Lower leg skin (tissue), 4 donors: ENCODE results near the gene DCAF17. TPM values are rescaled to one million over a fixed set of nuclear protein-coding genes. Genes with fewer than 3 reads are reported as not detected.

Experiments
- DNase-seq, 2 donors: peaks; one replicate each; pipeline ENCODE4 v3.0.0-alpha.2; 2019; ENCODE audit warnings: low spot score in 2 of 2
- H3K4me3 ChIP-seq: fragments of 200-600 bp; sonication (generic); 2 replicates; pipeline ENCODE4 v1.5.1; 2017; ENCODE audit warnings: mild to moderate bottlenecking, low read depth; ENCODE audit not compliant: poor library complexity, severe bottlenecking
- POLR2A ChIP-seq, 2 donors: fragments of 450-650 bp; IDR thresholded peaks; one replicate each; pipeline ENCODE4 v1.6.1; 2016 to 2017; ENCODE audit warnings: antibody characterized with exemption in 2 of 2, mild to moderate bottlenecking in 1 of 2, moderate library complexity in 1 of 2
- WGBS, 2 donors: methylation state at CpG; one replicate each; pipeline ENCODE4 v1.1.5; 2018; 5-methylcytosine and 5-hydroxymethylcytosine counted together
- intact Hi-C: fragments of 100-400 bp; cut with DNase I; formaldehyde crosslinking; loops from one replicate; pipeline ENCODE4 v1.15.0; 2023; ENCODE audit warnings: low total_unique reads
- total RNA-seq, 4 donors: library from RNA; depleted of rRNA; stranded (reverse); fragments of >200 nt; gene quantifications; one replicate each; pipeline ENCODE4 v1.1.0, GENCODE V29; 2016
- TF ChIP-seq, protein P1 (sequence below), 3 donors: fragments of 450-650 bp; IDR thresholded peaks; one replicate each; pipeline ENCODE4 v1.5.1; 2016; ENCODE audit warnings: antibody characterized with exemption in 3 of 3, mild to moderate bottlenecking in 3 of 3, moderate library complexity in 2 of 3

The DCAF17 gene
- total RNA-seq, 4 donors from 2014 or later: 10.5 to 17.1 (median 14.0) TPM

DNA sequence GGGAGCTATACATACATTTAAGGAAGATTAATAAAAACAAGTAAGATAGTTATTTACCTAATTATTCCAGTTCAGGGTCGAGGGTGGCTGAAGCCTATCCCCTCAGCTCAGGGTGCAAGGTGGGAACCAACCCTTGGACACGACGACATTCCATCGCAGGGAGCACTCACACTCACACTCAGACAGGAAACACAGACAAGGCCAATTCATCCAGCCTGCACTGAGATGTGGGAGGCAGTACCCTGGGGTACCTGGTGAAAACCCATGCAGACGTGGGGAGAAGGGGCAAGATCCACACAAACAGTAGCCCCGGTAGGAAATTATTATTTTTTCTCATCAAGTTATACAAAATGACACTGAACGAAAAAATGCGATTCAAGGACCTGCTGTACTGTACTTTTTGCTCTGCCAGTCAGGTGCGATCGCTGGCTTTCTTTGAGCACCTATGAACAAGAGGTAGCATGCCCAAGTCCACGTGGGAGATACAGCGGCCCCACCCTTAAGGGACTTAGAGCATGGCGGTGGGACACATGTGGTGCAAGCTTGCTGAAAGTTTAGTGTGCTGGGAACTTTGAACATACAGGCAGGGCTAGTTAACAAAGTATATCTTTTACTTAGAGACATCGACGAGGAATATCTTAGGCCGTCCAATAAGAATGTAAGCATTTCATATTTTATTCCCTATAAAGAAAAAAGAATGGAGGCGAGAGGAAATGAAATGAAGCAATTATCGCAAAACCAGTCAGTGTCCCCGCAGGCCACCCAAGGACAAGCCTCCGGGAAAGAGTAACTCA lies 860 bp upstream of the DCAF17 start:
- no peak for TF ChIP-seq POLR2A (IDR thresholded peaks at IDR 0.05)
- TF ChIP-seq, protein P1, sequence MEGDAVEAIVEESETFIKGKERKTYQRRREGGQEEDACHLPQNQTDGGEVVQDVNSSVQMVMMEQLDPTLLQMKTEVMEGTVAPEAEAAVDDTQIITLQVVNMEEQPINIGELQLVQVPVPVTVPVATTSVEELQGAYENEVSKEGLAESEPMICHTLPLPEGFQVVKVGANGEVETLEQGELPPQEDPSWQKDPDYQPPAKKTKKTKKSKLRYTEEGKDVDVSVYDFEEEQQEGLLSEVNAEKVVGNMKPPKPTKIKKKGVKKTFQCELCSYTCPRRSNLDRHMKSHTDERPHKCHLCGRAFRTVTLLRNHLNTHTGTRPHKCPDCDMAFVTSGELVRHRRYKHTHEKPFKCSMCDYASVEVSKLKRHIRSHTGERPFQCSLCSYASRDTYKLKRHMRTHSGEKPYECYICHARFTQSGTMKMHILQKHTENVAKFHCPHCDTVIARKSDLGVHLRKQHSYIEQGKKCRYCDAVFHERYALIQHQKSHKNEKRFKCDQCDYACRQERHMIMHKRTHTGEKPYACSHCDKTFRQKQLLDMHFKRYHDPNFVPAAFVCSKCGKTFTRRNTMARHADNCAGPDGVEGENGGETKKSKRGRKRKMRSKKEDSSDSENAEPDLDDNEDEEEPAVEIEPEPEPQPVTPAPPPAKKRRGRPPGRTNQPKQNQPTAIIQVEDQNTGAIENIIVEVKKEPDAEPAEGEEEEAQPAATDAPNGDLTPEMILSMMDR (IDR thresholded peaks at IDR 0.05): no peak
- 16 to 19% methylated on average over 20 of the region's 20 CpGs for WGBS, 2 donors
- DNase-seq: peak in 1 of 2 donors; percentile 71
- intact Hi-C loops: no loop called here
- H3K4me3 ChIP-seq: peak overlapping the region; percentile 71

DNA sequence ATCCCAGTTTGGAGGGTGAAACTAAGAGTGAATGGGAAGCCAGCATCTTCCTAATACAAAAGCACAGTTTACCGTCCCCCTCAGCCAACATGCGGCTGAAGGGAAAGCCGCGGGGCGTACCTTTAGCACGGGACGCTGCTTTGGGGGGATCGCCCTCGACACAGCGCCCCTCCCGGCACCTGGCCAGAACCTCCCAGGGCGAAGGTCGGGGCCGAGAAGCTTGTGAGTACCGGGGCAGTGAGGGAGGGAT lies 338 bp upstream of the DCAF17 start, which contains the start of gene METTL8:
METTL8 (minus strand) TSS at position 228 of the 250 bp plus-strand sequence. CDS start 41,805 bp downstream, outside the sequence.
- intact Hi-C loops: no loop called here
- H3K4me3 ChIP-seq: peak within 1 kb of the TSS; percentile 71
- DNase-seq: no peak
- 0% methylated on average over 7 to 10 of the region's 15 CpGs for WGBS, 2 donors
- no peak for TF ChIP-seq POLR2A (IDR thresholded peaks at IDR 0.05)

DNA sequence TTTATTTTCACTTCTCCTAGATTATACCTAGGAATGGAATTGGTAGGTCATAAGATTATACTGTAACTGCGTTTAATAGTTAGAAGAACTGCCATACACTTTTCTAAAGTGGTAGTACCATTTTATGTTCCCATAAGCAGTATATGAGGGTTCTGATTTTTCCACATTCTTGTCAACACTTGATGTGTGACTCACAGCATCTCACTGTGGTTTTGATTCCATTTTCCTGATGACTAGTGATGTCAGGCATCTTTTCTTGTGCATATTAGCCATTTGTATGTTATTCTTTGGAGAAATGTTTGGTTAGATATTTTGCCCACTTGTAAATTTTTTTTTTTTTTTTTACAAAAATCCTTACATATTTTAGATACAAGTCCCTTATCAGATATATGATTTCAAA lies 2.3 kb downstream of the DCAF17 start:
- no peak for TF ChIP-seq POLR2A (IDR thresholded peaks at IDR 0.05)
- TF ChIP-seq, protein P1 (IDR thresholded peaks at IDR 0.05): no peak
- intact Hi-C loops: no loop called here
- no peak overlapping the region for H3K4me3 ChIP-seq
- WGBS, 2 donors: 92 to 100% methylated on average over 1 of the region's 1 CpG
- DNase-seq: no peak

DNA sequence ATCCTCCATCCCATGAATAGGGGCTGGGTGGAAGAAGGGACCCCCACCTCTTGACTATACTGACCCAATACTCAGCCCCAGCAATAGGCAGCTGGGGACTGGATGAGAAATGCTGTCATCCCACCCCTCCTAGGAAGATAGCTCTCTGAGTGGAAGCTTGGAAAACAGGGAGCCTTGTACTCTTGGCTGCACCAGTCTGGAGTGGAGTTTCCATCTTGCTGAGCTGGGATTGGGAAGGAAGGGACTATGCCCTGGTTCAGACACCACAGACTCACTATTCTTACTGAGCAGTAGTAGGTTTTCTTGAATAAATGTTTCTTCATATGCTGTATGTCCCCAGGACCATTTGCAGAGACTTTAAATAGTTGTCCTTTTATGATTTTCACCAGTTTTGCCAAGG lies 7.4 kb downstream of the DCAF17 start:
- no peak for DNase-seq
- TF ChIP-seq, protein P1 (IDR thresholded peaks at IDR 0.05): no peak
- intact Hi-C loops: no loop called here
- H3K4me3 ChIP-seq: no peak overlapping the region

DNA sequence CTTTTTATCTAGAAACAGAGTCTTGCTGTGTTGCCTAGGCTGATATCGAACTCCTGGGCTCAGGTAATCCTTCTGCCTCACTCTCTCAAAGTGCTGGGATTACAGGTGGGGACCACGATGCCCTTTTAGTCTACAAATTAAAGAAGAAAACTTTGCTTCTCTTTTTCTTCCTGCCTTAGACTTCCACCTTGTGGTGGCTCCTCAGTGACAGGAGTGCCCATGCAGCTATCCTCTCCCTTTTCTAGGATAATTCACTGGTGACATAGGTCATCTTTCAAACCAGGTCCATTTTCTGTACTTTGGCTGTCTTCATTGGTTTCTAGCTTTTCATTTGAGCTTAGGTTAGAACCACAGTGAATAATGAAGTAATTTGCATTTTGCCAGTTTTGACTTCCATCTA lies 13.6 kb downstream of the DCAF17 start:
- intact Hi-C loops: no loop called here
- 92 to 94% methylated on average over 2 of the region's 2 CpGs for WGBS, 2 donors
- H3K4me3 ChIP-seq: no peak overlapping the region
- TF ChIP-seq, protein P1 (IDR thresholded peaks at IDR 0.05): no peak
- no peak for TF ChIP-seq POLR2A (IDR thresholded peaks at IDR 0.05)
- no peak for DNase-seq

DNA sequence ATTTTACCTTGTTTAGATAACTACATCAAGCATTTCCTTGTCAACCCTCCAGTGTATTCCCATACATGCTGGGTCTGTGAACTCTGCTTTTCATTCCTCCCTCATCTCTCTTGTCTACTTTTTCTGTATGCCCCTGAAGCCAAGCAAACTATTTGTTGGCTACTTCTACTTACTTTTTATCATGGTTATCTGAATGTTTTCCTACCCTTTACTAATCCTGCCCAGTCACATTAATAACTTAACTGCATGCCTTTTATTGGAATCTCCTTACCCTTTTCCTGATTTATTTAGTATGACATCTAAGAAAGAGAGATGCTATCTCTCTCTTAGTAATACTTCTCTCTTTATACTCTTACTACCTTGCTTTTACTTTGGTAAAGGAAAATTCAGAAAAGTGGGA lies 17.0 kb downstream of the DCAF17 start:
- TF ChIP-seq POLR2A (IDR thresholded peaks at IDR 0.05): no peak
- TF ChIP-seq, protein P1 (IDR thresholded peaks at IDR 0.05): no peak
- H3K4me3 ChIP-seq: no peak overlapping the region
- DNase-seq: no peak

More for the DNA sequence above, 17.0 kb downstream of the DCAF17 start:
- intact Hi-C loops: no loop called here
